Fibroblast of villous mesenchyme (primary cell): Measurements from ENCODE around the gene JHY. TPM values are rescaled to one million over a fixed set of nuclear protein-coding genes. Genes with fewer than 3 reads are reported as not detected.

Experiments
- DNase-seq: peaks from one replicate; pipeline ENCODE4 v3.0.0-alpha.2; 2010; ENCODE audit warnings: low read depth
- H3K4me3 ChIP-seq: 2 replicates; pipeline ENCODE4 v1.5.1; 2011; ENCODE audit warnings: low read depth, mild to moderate bottlenecking, low read length
- CTCF ChIP-seq: IDR thresholded peaks from 2 replicates; pipeline ENCODE4 v1.5.1; 2012; ENCODE audit warnings: low read depth, mild to moderate bottlenecking, low read length; ENCODE audit not compliant: insufficient read depth
- total RNA-seq: library from RNA; depleted of rRNA; stranded (reverse); fragments of >200 nt; gene quantifications from 2 replicates; pipeline ENCODE4 v1.2.3, GENCODE V29; 2012

The JHY gene
- total RNA-seq: 4.5 and 5.2 TPM in 2 replicates

DNA sequence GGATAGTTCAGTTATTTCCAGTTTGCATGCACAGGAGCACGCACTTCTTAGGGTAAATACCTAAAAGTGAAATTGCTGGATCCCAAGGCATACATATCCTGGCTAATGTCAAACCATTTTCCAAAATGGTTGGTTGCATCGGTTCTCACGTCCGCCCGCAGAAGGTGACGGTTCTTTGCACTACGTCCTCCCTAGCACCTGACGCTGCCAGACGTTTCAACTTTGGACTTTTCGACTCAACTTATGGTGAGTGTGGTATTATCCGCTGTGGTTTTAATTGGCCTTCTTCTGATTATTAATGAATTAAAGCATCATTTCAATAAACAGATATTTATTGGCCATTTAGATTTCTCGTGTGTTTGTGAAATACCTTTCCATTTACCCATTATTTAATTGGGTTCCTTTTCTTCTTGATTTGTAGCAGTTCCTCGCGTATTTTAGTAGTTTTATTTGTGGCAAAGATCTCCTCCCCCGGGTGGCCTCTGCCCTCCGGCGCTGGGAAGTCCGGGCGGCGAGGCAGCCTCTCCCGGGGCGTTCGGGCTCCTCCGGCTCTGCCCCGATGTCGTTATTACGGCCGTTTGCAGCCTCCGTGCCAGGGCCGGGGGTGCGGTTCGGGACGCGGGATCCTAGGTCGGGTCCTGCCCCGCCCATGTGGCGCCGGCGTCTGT lies at the start of gene JHY:
JHY (plus strand) TSS at position 571 of the 668 bp plus-strand sequence. CDS start 3,091 bp downstream, outside the sequence.
- peak; percentile 6 for DNase-seq
- H3K4me3 ChIP-seq: peak within 1 kb of the TSS; percentile 59
- no peak for TF ChIP-seq CTCF

DNA sequence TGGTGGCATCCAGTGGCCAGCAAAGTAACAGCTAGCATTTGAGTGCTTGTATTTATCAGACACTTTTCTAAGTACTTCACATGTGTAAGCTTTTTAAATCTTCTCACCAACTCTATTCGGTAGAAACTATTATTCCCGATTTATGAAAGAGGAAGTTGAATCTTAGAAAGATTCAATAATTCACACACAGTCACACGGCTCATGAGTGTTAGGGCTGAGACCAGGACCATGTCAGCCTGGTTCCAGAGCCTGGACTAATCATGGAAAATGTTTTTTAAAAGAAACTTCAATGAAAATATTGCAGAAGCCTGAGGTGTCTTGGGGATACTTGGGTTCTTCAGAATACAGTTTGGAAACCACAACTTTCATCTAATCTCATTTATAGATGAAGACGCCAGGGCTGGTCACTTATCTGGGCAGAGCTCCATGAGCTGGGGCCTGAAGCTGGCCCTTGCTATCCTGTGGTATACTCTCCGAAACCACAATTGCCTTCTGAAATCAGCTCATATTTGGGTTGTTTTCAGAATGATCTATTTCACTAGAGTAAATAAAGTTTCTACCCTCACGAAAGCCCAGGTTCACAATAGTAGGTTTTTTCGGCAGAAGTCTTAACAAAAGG lies 48.6 kb upstream of the JHY start:
- no peak for DNase-seq
- no peak overlapping the region for H3K4me3 ChIP-seq
- TF ChIP-seq CTCF: no peak

DNA sequence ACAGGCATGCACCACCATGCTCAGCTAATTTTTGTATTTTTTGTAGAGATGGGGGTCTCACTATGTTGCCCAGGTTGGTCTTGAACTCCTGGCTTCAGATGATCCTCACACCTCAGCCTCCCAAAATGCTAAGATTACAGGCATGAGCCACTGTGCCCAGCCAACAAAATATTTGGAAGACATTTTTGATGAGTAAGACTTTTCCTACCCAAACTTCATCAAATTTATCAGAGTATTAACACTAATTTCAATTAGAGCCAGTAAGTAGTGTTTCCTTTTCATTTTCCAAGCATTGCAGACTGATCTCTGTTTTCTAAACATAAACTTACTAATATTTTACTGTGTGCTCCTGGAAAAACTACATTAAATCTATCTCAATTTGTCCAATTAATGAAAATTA lies 45.6 kb upstream of the JHY start:
- no peak for DNase-seq
- TF ChIP-seq CTCF: no peak
- H3K4me3 ChIP-seq: no peak overlapping the region

GRCh38 chr11:122837528-122838346 lies 44.8 kb upstream of the JHY start:
- no peak overlapping the region for H3K4me3 ChIP-seq
- DNase-seq: no peak
- no peak for TF ChIP-seq CTCF

DNA sequence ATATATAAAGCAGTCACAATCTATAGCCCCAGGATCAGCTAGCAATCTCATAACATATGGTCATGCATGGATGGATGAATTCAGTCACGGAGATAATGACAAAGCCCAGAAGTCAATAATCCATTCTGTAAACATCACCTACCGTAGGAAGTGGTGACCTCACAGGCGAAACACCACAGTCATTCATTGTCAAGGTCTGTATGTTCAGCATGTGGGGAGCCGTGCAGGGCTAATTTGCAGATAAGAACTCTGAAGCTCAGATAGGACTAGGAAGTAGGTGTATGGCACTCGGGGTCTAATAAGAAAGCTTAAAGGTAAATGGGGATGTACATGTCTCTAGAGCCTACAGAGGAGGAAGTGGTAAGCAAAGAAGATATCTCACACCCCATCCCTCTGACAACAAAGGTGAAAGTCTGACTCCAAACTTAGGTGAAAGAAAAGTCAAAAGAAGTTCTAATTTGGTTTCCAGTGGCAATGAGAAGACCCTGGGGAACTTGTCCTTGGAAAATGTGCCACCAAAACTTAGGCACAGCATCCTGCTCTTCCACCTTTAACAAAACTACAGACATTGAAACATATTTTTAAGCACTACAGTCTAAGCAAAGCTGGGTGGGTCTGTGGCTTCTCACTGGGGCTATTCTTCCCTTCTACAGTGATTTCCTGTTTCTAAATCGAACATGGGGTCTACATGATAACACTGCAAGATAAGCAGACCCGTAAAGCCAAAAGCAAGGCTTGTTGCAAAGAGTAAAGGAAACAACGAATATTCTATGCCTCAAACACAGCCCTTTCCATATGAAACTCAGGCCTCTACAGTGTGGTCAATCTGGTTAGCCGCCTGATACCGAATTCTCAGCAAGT lies 39.0 kb upstream of the JHY start:
- TF ChIP-seq CTCF: no peak
- DNase-seq: no peak
- no peak overlapping the region for H3K4me3 ChIP-seq

DNA sequence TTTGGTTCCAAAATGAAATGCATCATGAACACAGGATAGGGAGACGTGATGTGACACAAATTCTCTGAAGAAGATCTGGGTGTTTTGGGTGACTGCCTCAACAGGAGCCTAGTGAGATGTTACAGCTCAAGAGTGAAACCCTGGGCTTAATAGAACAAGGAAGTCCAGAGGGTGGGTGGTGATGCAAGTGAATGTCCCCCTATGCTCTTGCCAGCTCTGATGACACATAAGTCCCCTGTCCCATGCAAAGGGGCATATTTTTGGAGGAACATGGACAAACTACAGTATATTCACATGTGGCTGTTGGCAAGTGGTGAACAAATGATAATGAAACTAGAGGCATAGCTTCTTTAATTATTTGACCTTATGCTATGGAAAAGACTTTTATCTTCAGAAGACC lies 35.1 kb upstream of the JHY start:
- TF ChIP-seq CTCF: no peak
- no peak overlapping the region for H3K4me3 ChIP-seq
- no peak for DNase-seq
